MCF 10A (cell line): Measurements from ENCODE around the gene IRAK3. TPM values are rescaled to one million over a fixed set of nuclear protein-coding genes. Genes with fewer than 3 reads are reported as not detected.
A peak's percentile ranks its signal among the peaks of the same experiment; 100 is the strongest.

Source experiments
- BruUV-seq: library from RNA; stranded (reverse); fragments of 400-500 nt; replicated peaks from 2 replicates; lab custom pipeline; 2021; lab: Mats Ljungman, UMichigan
- CTCF ChIA-PET: fragments of 300-600 bp; sonication (Branson Sonifier 250); formaldehyde crosslinking; extraction: SDS; loops from one replicate; lab custom pipeline; 2021; ENCODE audit warnings: antibody characterized with exemption, inconsistent platforms; lab: Yijun Ruan, JAX
- POLR2A ChIA-PET: fragments of 300-600, 350-650 bp; sonication (Branson Sonifier 250); formaldehyde crosslinking; extraction: SDS; loops from one replicate; lab custom pipeline; 2020; ENCODE audit warnings: antibody characterized with exemption, inconsistent platforms; lab: Yijun Ruan, JAX
- DNase-seq: peaks from one replicate; pipeline ENCODE4 v3.0.0-alpha.2; 2018; ENCODE audit not compliant: unreplicated experiment
- H3K27ac Mint-ChIP-seq: one replicate; pipeline ENCODE4 v1.8.0; 2022; ENCODE audit warnings: mild to moderate bottlenecking, low read depth, mixed read lengths; ENCODE audit not compliant: unreplicated experiment
- H3K27me3 Mint-ChIP-seq: one replicate; pipeline ENCODE4 v1.8.0; 2022; ENCODE audit warnings: mixed read lengths; ENCODE audit not compliant: insufficient read depth, unreplicated experiment
- H3K36me3 Mint-ChIP-seq: one replicate; pipeline ENCODE4 v1.8.0; 2022; ENCODE audit warnings: mild to moderate bottlenecking, moderate library complexity, mixed read lengths; ENCODE audit not compliant: insufficient read depth, unreplicated experiment
- H3K4me1 Mint-ChIP-seq: one replicate; pipeline ENCODE4 v1.8.0; 2022; ENCODE audit warnings: mixed read lengths; ENCODE audit not compliant: insufficient read depth, unreplicated experiment
- H3K4me3 Mint-ChIP-seq: one replicate; pipeline ENCODE4 v1.8.0; 2022; ENCODE audit warnings: mild to moderate bottlenecking, moderate library complexity, mixed read lengths; ENCODE audit not compliant: unreplicated experiment
- H3K9me3 Mint-ChIP-seq: one replicate; pipeline ENCODE4 v1.8.0; 2022; ENCODE audit warnings: mixed read lengths; ENCODE audit not compliant: unreplicated experiment
- intact Hi-C: fragments of 100-400 bp; cut with micrococcal nuclease; formaldehyde crosslinking; loops from 2 replicates; pipeline ENCODE4 v1.14.1; 2022
- total RNA-seq: library from RNA; stranded (reverse); gene quantifications from 2 replicates; pipeline ENCODE4 v1.2.3, GENCODE V29; 2022
- TF ChIP-seq, protein P1 (sequence below): fragments of 200-600 bp; IDR thresholded peaks from one replicate; pipeline ENCODE4 v1.8.0; 2022; ENCODE audit warnings: antibody characterized with exemption, mild to moderate bottlenecking; ENCODE audit not compliant: unreplicated experiment

The IRAK3 gene
- total RNA-seq, 1 experiment from 2014 or later = not detected

DNA sequence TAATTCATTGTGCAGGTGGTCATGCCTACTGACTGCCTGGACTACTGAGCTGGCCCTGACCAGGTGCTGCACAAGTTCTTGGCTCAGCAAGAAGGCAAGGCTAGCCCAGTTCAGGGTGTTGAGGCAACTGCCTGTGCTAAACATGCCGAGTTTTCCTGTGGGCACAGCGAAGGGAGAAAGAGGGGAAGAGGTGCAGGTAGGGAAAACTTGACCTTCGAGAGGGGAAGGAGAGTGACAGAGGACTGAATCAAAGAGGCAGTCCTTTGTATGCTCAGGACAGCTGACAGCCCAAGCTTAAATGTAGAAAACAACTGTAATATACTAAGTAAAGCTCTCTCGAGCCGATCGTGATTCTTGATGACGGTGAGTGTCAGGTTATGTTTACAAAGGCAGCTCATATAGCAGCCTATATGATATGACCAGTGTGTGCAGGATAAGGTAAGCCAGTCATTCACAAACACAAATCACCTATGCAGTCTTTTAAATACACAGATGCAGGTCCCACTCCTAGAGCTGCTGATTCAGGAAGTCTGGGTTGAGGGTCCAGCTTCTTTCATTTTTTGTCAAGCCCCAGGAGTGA is 2.6 kb downstream of the IRAK3 start:
- BruUV-seq = no TSS peak
- ChIA-PET CTCF (interaction anchor here (0.6 to 0.7 kb wide), 2 partner anchors 81 to 150 kb away, joined by 3 read pairs; no protein-coding TSS in a partner anchor), POLR2A (interaction anchor here (2.0 kb wide), 1 partner anchor 22 kb away, joined by 5 read pairs; the partner anchor contains the start of gene TMBIM4)
- H3K4me3 Mint-ChIP-seq = no peak overlapping the region
- no peaks in the 10 kb centered on the region for H3K9me3 Mint-ChIP-seq
- intact Hi-C loops = no loop called here
- H3K27me3 Mint-ChIP-seq = peaks cover 36% of the 10 kb centered on the region
- TF ChIP-seq, protein P1, sequence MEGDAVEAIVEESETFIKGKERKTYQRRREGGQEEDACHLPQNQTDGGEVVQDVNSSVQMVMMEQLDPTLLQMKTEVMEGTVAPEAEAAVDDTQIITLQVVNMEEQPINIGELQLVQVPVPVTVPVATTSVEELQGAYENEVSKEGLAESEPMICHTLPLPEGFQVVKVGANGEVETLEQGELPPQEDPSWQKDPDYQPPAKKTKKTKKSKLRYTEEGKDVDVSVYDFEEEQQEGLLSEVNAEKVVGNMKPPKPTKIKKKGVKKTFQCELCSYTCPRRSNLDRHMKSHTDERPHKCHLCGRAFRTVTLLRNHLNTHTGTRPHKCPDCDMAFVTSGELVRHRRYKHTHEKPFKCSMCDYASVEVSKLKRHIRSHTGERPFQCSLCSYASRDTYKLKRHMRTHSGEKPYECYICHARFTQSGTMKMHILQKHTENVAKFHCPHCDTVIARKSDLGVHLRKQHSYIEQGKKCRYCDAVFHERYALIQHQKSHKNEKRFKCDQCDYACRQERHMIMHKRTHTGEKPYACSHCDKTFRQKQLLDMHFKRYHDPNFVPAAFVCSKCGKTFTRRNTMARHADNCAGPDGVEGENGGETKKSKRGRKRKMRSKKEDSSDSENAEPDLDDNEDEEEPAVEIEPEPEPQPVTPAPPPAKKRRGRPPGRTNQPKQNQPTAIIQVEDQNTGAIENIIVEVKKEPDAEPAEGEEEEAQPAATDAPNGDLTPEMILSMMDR = no peak
- H3K27ac Mint-ChIP-seq = no peak overlapping the region
- no peaks in the 10 kb centered on the region for H3K36me3 Mint-ChIP-seq
- no peak for DNase-seq
- no peaks in the 10 kb centered on the region for H3K4me1 Mint-ChIP-seq

DNA sequence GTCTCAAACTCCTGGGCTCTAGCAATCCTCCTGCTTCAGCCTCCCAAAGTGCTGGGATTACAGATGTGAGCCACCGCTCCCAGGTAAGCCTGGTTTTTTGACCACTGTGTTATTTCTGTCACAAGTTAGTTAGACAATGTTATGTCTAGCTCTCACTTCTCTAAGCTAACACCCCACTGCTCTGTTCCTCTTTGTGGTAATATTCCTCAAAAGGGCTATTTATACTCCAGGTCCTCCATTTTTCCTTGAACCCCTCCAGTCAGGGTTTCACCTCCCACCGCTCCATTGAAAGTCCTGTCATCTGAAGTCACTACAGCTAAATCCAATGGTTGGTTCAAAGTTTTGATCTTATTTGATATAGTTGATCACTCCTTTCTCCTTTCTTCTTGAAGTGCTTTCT is 5.1 kb downstream of the IRAK3 start:
- DNase-seq = no peak
- Mint-ChIP-seq H3K36me3 (no peaks in the 10 kb centered on the region), H3K27ac (no peak overlapping the region), H3K27me3 (peaks cover 59% of the 10 kb centered on the region), H3K4me3 (no peak overlapping the region), H3K9me3 (no peaks in the 10 kb centered on the region), H3K4me1 (no peaks in the 10 kb centered on the region)
- BruUV-seq = no TSS peak
- intact Hi-C loops = no loop called here
- ChIA-PET CTCF (no interaction called here), POLR2A (no interaction called here)
- TF ChIP-seq, protein P1 = no peak

DNA sequence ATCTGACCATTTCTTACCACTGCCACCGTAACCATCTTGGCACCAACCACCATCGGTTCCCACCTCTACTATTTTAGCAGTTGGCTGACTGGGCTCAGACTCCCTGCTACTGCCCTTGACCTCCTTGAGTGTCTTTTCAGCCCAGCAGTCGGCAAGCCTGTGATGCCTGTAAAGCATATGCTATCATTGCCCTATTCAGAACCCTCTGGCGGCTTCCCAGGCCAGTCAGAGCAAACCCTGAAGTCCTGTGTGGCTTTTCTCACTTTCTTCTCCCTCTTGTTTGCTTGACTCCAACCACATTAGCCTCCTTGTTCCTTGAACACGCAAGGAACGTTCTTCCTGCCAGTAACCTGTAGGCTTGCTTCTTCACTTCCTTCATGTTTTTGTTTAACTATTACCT is 6.2 kb downstream of the IRAK3 start:
- CTCF ChIA-PET = no interaction called here
- Mint-ChIP-seq H3K27me3 (peaks cover 59% of the 10 kb centered on the region), H3K36me3 (peaks cover 1% of the 10 kb centered on the region), H3K4me1 (no peaks in the 10 kb centered on the region), H3K4me3 (no peak overlapping the region), H3K9me3 (no peaks in the 10 kb centered on the region), H3K27ac (no peak overlapping the region)
- no TSS peak for BruUV-seq
- intact Hi-C loops = no loop called here
- POLR2A ChIA-PET = interaction anchor here (0.6 kb wide), 1 partner anchor 9 kb away, joined by 4 read pairs; no protein-coding TSS in a partner anchor
- no peak for DNase-seq
- TF ChIP-seq, protein P1 = no peak

DNA sequence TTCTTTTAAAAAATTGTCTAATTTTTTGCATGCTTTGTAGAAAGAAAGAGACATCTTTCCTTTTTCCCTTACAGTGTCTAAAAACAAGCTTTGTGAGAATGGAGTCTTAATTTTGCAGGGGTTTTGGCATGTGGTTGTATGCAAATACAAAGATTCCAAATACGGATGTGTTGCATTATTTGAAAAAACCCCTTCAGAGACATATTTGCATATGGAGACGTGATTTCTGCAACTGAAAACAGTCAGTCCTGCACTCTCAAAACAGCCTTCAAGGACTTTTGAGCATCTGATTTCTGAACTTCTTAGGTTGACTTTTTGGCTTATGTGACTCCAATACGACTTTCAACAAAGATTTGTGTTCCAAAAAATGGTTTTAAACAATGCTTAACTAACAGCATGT is 7.8 kb downstream of the IRAK3 start:
- H3K36me3 Mint-ChIP-seq = peaks cover 5% of the 10 kb centered on the region
- H3K27me3 Mint-ChIP-seq = peaks cover 48% of the 10 kb centered on the region
- TF ChIP-seq, protein P1 = no peak
- no peak overlapping the region for H3K27ac Mint-ChIP-seq
- no peaks in the 10 kb centered on the region for H3K4me1 Mint-ChIP-seq
- CTCF ChIA-PET = interaction anchor here (0.7 kb wide), 1 partner anchor 176 kb away, joined by 3 read pairs; no protein-coding TSS in a partner anchor
- no TSS peak for BruUV-seq
- no peak overlapping the region for H3K4me3 Mint-ChIP-seq
- H3K9me3 Mint-ChIP-seq = no peaks in the 10 kb centered on the region
- DNase-seq = peak; percentile 5
- POLR2A ChIA-PET = interaction anchor here (0.5 to 2.4 kb wide), 2 partner anchors 27 to 1379 kb away, joined by 3 to 7 read pairs; partner anchors contain the start of gene TMBIM4
- intact Hi-C loops = no loop called here
